Activated CD8-positive, alpha-beta T cell treated with anti-CD3 and anti-CD28 coated beads for 36 hours (primary cell): ENCODE measurements around the gene IPO7. TPM values are rescaled to one million over a fixed set of nuclear protein-coding genes. Genes with fewer than 3 reads are reported as not detected.

Source experiments
- ATAC-seq: fragments of 200-7000 bp; cut with Tn5 transposase; one replicate; pipeline ENCODE4 v1.10.0; 2021; ENCODE audit warnings: mild to moderate bottlenecking, moderate library complexity
- CTCF ChIA-PET: fragments of 350-600 bp; sonication (Branson Sonifier 250); formaldehyde crosslinking; loops from one replicate; lab custom pipeline; 2021; ENCODE audit warnings: antibody characterized with exemption; lab: Charles Lee
- POLR2A ChIA-PET: fragments of 350-600 bp; sonication (Branson Sonifier 250); formaldehyde crosslinking; loops from one replicate; lab custom pipeline; 2021; ENCODE audit warnings: antibody characterized with exemption; lab: Charles Lee
- DNase-seq: peaks from one replicate; pipeline ENCODE4 v3.0.0-alpha.2; 2020
- H3K27ac Mint-ChIP-seq: one replicate; pipeline ENCODE4 v1.8.0; 2021; ENCODE audit warnings: mild to moderate bottlenecking, mixed read lengths
- H3K27me3 Mint-ChIP-seq: one replicate; pipeline ENCODE4 v1.8.0; 2021; ENCODE audit warnings: mixed read lengths
- H3K36me3 Mint-ChIP-seq: one replicate; pipeline ENCODE4 v1.8.0; 2021; ENCODE audit warnings: low read depth, mixed read lengths
- H3K4me1 Mint-ChIP-seq: one replicate; pipeline ENCODE4 v1.8.0; 2021; ENCODE audit warnings: low read depth, mixed read lengths
- H3K4me3 Mint-ChIP-seq: one replicate; pipeline ENCODE4 v1.8.0; 2021; ENCODE audit warnings: mild to moderate bottlenecking, moderate library complexity, mixed read lengths
- H3K9me3 Mint-ChIP-seq: one replicate; pipeline ENCODE4 v1.8.0; 2021; ENCODE audit warnings: mixed read lengths
- CTCF ChIP-seq: fragments of 200-600 bp; IDR thresholded peaks from one replicate; pipeline ENCODE4 v1.8.0; 2022; ENCODE audit warnings: antibody characterized with exemption, mild to moderate bottlenecking
- intact Hi-C: fragments of 100-400 bp; cut with micrococcal nuclease; formaldehyde crosslinking; loops from one replicate; pipeline ENCODE4 v1.10.0; 2022
- total RNA-seq, 2 experiments: library from RNA; stranded (reverse); gene quantifications; one replicate each; pipeline ENCODE4 v1.2.3, GENCODE V29; 2021

IPO7 gene
- total RNA-seq, 2 experiments from 2014 or later: 181 to 186 TPM

- no peaks in the 10 kb centered on the region for H3K27me3 Mint-ChIP-seq
- ChIA-PET CTCF (interaction anchor here (0.7 to 2.1 kb wide), 9 partner anchors 15 to 220 kb away, joined by 3 to 8 read pairs (median 3); no protein-coding TSS in a partner anchor), POLR2A (interaction anchor here (0.7 to 3.4 kb wide), 19 partner anchors 8 to 136 kb away, joined by 3 to 22 read pairs (median 7); partner anchors contain the start of genes DENND5A, TMEM41B and ZNF143)
- intact Hi-C loops: no loop called here
- DNase-seq: no peak
- peaks cover 26% of the 10 kb centered on the region for H3K36me3 Mint-ChIP-seq
- TF ChIP-seq CTCF: no peak
- peak overlapping the region; percentile 94 for H3K4me3 Mint-ChIP-seq
- peaks cover 21% of the 10 kb centered on the region for H3K4me1 Mint-ChIP-seq
- H3K27ac Mint-ChIP-seq: no peak overlapping the region
- no peaks in the 10 kb centered on the region for H3K9me3 Mint-ChIP-seq
- ATAC-seq: no peak
Measured at GRCh38 chr11:9386086-9386485, 1.6 kb downstream of the IPO7 start.

DNA sequence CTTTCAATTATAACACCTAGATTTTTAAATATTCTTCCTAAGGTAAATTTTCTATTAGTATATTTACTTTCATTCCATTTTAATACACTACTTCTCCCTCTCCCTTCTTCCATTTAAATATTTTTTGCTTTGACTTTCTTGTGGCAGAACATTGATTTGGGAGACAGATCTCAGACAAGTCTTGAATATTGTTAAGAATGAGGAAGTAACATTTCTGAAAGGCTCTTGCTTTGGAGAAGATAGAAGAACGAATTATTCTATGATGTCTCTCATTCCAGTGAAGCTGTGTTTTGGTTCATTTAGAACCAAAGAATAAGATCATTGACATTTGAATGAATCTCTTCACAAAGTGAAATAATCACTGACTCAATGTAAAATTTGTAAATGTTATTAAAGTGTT is 2.4 kb downstream of the IPO7 start:
- ATAC-seq: no peak
- ChIA-PET POLR2A (interaction anchor here (0.7 to 3.4 kb wide), 7 partner anchors 8 to 122 kb away, joined by 3 to 21 read pairs (median 7); partner anchors contain the start of gene DENND5A), CTCF (interaction anchor here (1.4 to 2.1 kb wide), 3 partner anchors 72 to 73 kb away, joined by 3 to 5 read pairs (median 5); no protein-coding TSS in a partner anchor)
- peaks cover 28% of the 10 kb centered on the region for H3K36me3 Mint-ChIP-seq
- no peaks in the 10 kb centered on the region for H3K27me3 Mint-ChIP-seq
- peaks cover 24% of the 10 kb centered on the region for H3K4me1 Mint-ChIP-seq
- intact Hi-C loops: no loop called here
- H3K27ac Mint-ChIP-seq: peak overlapping the region; percentile 68
- peak overlapping the region; percentile 94 for H3K4me3 Mint-ChIP-seq
- DNase-seq: no peak
- no peaks in the 10 kb centered on the region for H3K9me3 Mint-ChIP-seq
- no peak for TF ChIP-seq CTCF

DNA sequence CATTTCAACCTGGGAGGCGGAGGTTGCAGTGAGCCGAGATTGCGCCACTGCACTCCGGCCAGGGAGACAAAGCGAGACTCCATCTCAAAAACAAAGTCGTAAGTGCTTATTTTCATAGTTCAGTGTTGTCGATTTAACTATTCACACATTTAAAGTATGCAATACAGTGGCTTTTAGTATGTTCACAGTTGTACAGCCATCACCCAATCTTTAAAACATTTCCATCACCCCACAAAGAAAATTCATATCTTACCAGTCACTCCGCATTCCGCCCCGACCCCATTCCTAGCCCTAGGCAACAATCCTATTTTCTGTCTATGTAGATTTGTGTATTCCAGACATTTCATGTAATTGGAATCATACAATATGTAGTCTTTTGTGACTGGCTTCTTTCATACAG is 11.9 kb downstream of the IPO7 start:
- no peak for DNase-seq
- Mint-ChIP-seq H3K4me1 (peaks cover 59% of the 10 kb centered on the region), H3K27me3 (no peaks in the 10 kb centered on the region), H3K27ac (peak overlapping the region; percentile 64), H3K9me3 (no peaks in the 10 kb centered on the region), H3K4me3 (no peak overlapping the region), H3K36me3 (peaks cover 43% of the 10 kb centered on the region)
- POLR2A ChIA-PET: no interaction called here
- ATAC-seq: no peak
- CTCF ChIA-PET: no interaction called here
- intact Hi-C loops: loop anchor here (10.0 kb wide), 1 partner anchor 112 kb away; no protein-coding TSS in a partner anchor
- TF ChIP-seq CTCF: no peak

DNA sequence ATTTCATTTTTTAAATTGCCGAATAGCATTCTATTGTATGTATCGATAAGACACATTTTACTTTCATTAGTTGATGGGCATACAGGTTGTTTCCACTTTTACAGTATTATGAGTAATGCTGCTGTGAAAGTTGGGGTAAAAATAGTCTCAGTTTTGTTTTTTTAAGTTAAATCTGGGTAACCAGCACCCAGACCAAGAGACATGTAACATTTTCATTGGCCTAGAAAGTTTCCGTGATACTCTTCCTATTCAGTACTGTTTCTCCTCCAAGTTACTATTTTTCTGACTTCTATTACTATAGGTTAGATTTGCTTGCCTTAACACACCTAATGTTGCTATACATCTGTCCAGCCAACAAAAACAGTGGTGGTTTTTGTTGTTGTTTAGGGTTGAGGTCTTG is 12.3 kb downstream of the IPO7 start:
- H3K27ac Mint-ChIP-seq: peak overlapping the region; percentile 64
- H3K9me3 Mint-ChIP-seq: no peaks in the 10 kb centered on the region
- no peaks in the 10 kb centered on the region for H3K27me3 Mint-ChIP-seq
- DNase-seq (no peak), ATAC-seq (peak; percentile 67)
- H3K4me1 Mint-ChIP-seq: peaks cover 58% of the 10 kb centered on the region
- POLR2A ChIA-PET: no interaction called here
- TF ChIP-seq CTCF: no peak
- CTCF ChIA-PET: no interaction called here
- no peak overlapping the region for H3K4me3 Mint-ChIP-seq
- H3K36me3 Mint-ChIP-seq: peaks cover 42% of the 10 kb centered on the region
- intact Hi-C loops: loop anchor here (10.0 kb wide), 1 partner anchor 112 kb away; no protein-coding TSS in a partner anchor
